Stimulated activated CD8-positive, alpha-beta memory T cell treated with anti-CD3 and anti-CD28 coated beads, Interleukin-7, amount 100 ng/mL, for 48 hours (primary cell): ENCODE data around the gene TSEN54.

Experiments
- DNase-seq, 2 donors: peaks; one replicate each; pipeline ENCODE4 v3.0.0-alpha.2; 2020; ENCODE audit warnings: low read depth in 1 of 2; ENCODE audit errors: extremely low read depth in 1 of 2

Gene TSEN54

GRCh38 chr17:75487351-75488070 lies 28.8 kb upstream of the TSEN54 start:
- DNase-seq = peak in 1 of 2 donors; percentile 18

GRCh38 chr17:75488693-75489510 lies 27.4 kb upstream of the TSEN54 start:
- no peak for DNase-seq

GRCh38 chr17:75489511-75489955 lies 26.8 kb upstream of the TSEN54 start:
- no peak for DNase-seq

- DNase-seq = no peak
These were observed 26.1 kb upstream of the TSEN54 start for GRCh38 chr17:75490173-75490743.

GRCh38 chr17:75490953-75491649 lies 25.2 kb upstream of the TSEN54 start:
- DNase-seq = no peak

- DNase-seq = no peak
These were observed 24.6 kb upstream of the TSEN54 start for GRCh38 chr17:75491680-75492079.

- DNase-seq = no peak
These were observed 23.7 kb upstream of the TSEN54 start for GRCh38 chr17:75492555-75493168.

GRCh38 chr17:75493476-75494129 lies 22.7 kb upstream of the TSEN54 start:
- DNase-seq = no peak

GRCh38 chr17:75494326-75494877 lies 21.9 kb upstream of the TSEN54 start:
- DNase-seq = no peak

GRCh38 chr17:75496005-75496404 lies 20.3 kb upstream of the TSEN54 start:
- DNase-seq = no peak

- no peak for DNase-seq
These were observed 18.1 kb upstream of the TSEN54 start for GRCh38 chr17:75498039-75498725.

- DNase-seq = no peak
These were observed 17.6 kb upstream of the TSEN54 start for GRCh38 chr17:75498726-75499213.

- DNase-seq = no peak
These were observed 16.9 kb upstream of the TSEN54 start for GRCh38 chr17:75499313-75500022.

GRCh38 chr17:75500419-75501216 lies 15.7 kb upstream of the TSEN54 start:
- no peak for DNase-seq

GRCh38 chr17:75501378-75502071 lies 14.8 kb upstream of the TSEN54 start:
- no peak for DNase-seq

- no peak for DNase-seq
These were observed 14.1 kb upstream of the TSEN54 start for GRCh38 chr17:75502072-75502720.
